WTC11 (cell line): Measurements from ENCODE around the gene SKAP2.

Experiments
- CREM ChIP-seq: sonication (generic); formaldehyde crosslinking; IDR thresholded peaks from 2 replicates; pipeline ENCODE4 v1.8.1; 2022; ENCODE audit warnings: mild to moderate bottlenecking, missing genetic modification reagents, moderate library complexity
- MYBL2 ChIP-seq: sonication (generic); formaldehyde crosslinking; IDR thresholded peaks from 2 replicates; pipeline ENCODE4 v1.8.1; 2023; ENCODE audit warnings: mild to moderate bottlenecking, moderate library complexity, missing genetic modification reagents
- SP1 ChIP-seq: sonication (generic); formaldehyde crosslinking; conservative IDR thresholded peaks from 2 replicates; pipeline ENCODE4 v1.8.1; 2022; ENCODE audit warnings: missing genetic modification reagents
- TCF7 ChIP-seq: sonication (generic); formaldehyde crosslinking; IDR thresholded peaks from 2 replicates; pipeline ENCODE4 v1.8.0; 2022; ENCODE audit warnings: mild to moderate bottlenecking, low read depth, missing genetic modification reagents, moderate library complexity
- TP53 ChIP-seq: sonication (generic); formaldehyde crosslinking; IDR thresholded peaks from 2 replicates; pipeline ENCODE4 v1.8.1; 2023; ENCODE audit warnings: mild to moderate bottlenecking, missing genetic modification reagents
- ZNF263 ChIP-seq: sonication (generic); formaldehyde crosslinking; IDR thresholded peaks from 2 replicates; pipeline ENCODE4 v1.8.1; 2022; ENCODE audit warnings: low read depth, mild to moderate bottlenecking, moderate library complexity, missing genetic modification reagents
- TF ChIP-seq, protein P1 (sequence below): fragments of 200-600 bp; IDR thresholded peaks from 2 replicates; pipeline ENCODE4 v1.8.0; 2022; ENCODE audit warnings: antibody characterized with exemption
- TF ChIP-seq, protein P2 (sequence below): fragments of 250-450 bp; sonication (Bioruptor Pico); IDR thresholded peaks from 2 replicates; pipeline ENCODE4 v1.9.0; 2021; ENCODE audit warnings: mild to moderate bottlenecking

DNA sequence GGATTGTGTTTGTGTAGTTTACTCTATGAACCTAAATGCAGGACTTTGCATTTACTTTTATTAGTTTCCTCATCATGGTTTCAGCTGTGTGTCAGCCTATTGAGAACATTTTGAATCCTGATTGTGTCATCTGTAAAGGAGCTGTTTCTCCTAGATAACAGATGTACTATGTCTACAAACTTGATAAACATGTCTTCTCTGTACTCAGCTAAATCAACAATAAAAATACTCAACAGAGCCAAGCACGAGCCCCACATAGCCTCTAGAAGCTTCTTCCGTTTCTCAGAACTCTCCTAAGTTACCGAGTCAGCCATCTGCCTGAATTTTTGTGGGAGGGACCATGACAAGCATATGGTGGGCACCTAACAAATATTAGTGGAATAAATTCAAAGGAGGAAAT lies 234.7 kb downstream of the SKAP2 start:
- TF ChIP-seq TP53 (CRISPR knock-in tag) (no peak), SP1 (no peak), TCF7 (CRISPR knock-in tag) (no peak), MYBL2 (no peak), CREM (CRISPR knock-in tag) (no peak), ZNF263 (CRISPR knock-in tag) (no peak)
- TF ChIP-seq, protein P1, sequence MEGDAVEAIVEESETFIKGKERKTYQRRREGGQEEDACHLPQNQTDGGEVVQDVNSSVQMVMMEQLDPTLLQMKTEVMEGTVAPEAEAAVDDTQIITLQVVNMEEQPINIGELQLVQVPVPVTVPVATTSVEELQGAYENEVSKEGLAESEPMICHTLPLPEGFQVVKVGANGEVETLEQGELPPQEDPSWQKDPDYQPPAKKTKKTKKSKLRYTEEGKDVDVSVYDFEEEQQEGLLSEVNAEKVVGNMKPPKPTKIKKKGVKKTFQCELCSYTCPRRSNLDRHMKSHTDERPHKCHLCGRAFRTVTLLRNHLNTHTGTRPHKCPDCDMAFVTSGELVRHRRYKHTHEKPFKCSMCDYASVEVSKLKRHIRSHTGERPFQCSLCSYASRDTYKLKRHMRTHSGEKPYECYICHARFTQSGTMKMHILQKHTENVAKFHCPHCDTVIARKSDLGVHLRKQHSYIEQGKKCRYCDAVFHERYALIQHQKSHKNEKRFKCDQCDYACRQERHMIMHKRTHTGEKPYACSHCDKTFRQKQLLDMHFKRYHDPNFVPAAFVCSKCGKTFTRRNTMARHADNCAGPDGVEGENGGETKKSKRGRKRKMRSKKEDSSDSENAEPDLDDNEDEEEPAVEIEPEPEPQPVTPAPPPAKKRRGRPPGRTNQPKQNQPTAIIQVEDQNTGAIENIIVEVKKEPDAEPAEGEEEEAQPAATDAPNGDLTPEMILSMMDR: no peak
- TF ChIP-seq, protein P2, sequence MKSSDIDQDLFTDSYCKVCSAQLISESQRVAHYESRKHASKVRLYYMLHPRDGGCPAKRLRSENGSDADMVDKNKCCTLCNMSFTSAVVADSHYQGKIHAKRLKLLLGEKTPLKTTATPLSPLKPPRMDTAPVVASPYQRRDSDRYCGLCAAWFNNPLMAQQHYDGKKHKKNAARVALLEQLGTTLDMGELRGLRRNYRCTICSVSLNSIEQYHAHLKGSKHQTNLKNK (CRISPR knock-in tag): no peak
